ENCODE results near the gene TFDP1.

Gene TFDP1

DNA sequence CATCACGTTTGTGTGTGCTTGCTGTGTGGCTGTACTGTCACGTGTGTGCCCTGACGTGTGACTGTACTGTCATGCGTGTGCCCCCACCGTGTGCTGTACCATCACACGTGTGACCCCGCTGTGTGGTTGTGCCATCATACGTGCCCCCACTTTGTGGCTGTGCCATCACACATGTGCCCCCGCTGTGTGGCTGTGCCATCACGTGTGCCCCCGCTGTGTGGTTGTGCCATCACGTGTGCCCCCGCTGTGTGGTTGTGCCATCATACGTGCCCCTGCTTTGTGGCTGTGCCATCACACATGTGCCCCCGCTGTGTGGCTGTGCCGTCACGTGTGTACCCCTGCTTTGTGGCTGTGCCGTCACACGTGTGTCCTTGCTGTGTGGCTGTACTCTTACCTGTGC lies 25.7 kb downstream of the TFDP1 start:
- Histone ChIP-seq H3K27me3 (ENCODE audit: low read length) (no peaks in the 10 kb centered on the region), H3K9ac (ENCODE audit: low read length) (no peak overlapping the region), H3K4me3 (ENCODE audit: insufficient read depth, low read length, poor library complexity, severe bottlenecking) (no peak overlapping the region), H4K20me1 (ENCODE audit: low read depth, low read length) (peaks cover 20% of the 10 kb centered on the region), H3K9me3 (ENCODE audit: insufficient read depth, low read length) (no peaks in the 10 kb centered on the region), H3K27ac (ENCODE audit: low read depth, low read length) (no peak overlapping the region), H2AFZ (ENCODE audit: low read depth, low read length, severe bottlenecking) (no peak overlapping the region), H3K4me2 (ENCODE audit: low read depth, low read length, poor library complexity, severe bottlenecking) (no peak overlapping the region), H3F3A (ENCODE audit: insufficient read depth) (no peaks in the 10 kb centered on the region), H3K79me2 (ENCODE audit: insufficient read depth, low read length) (peaks cover 100% of the 10 kb centered on the region), H3K9me2 (replicated peaks; ENCODE audit: insufficient read depth, low read length) (no peaks in the 10 kb centered on the region), H3K36me3 (ENCODE audit: low read length) (peaks cover 7% of the 10 kb centered on the region)
- TF ChIP-seq EZH2phosphoT487 (conservative IDR thresholded peaks at IDR 0.05; ENCODE audit: low read length) (no peak), CTCF (IDR thresholded peaks at IDR 0.05; ENCODE audit: insufficient read depth, low read length, poor library complexity, severe bottlenecking) (no peak)

GRCh38 chr13:113611996-113612395 lies 27.4 kb downstream of the TFDP1 start:
- Histone ChIP-seq H3K27me3 (ENCODE audit: low read length) (no peaks in the 10 kb centered on the region), H3K4me2 (ENCODE audit: low read depth, low read length, poor library complexity, severe bottlenecking) (no peak overlapping the region), H3K9ac (ENCODE audit: low read length) (no peak overlapping the region), H3K27ac (ENCODE audit: low read depth, low read length) (no peak overlapping the region), H2AFZ (ENCODE audit: low read depth, low read length, severe bottlenecking) (no peak overlapping the region), H3F3A (ENCODE audit: insufficient read depth) (no peaks in the 10 kb centered on the region), H3K36me3 (ENCODE audit: low read length) (peaks cover 11% of the 10 kb centered on the region), H3K9me3 (ENCODE audit: insufficient read depth, low read length) (no peaks in the 10 kb centered on the region), H3K4me3 (ENCODE audit: insufficient read depth, low read length, poor library complexity, severe bottlenecking) (no peak overlapping the region), H3K79me2 (ENCODE audit: insufficient read depth, low read length) (peaks cover 100% of the 10 kb centered on the region), H4K20me1 (ENCODE audit: low read depth, low read length) (peaks cover 23% of the 10 kb centered on the region), H3K9me2 (replicated peaks; ENCODE audit: insufficient read depth, low read length) (no peaks in the 10 kb centered on the region)
- TF ChIP-seq CTCF (IDR thresholded peaks at IDR 0.05; ENCODE audit: insufficient read depth, low read length, poor library complexity, severe bottlenecking) (no peak), EZH2phosphoT487 (conservative IDR thresholded peaks at IDR 0.05; ENCODE audit: low read length) (no peak)

DNA sequence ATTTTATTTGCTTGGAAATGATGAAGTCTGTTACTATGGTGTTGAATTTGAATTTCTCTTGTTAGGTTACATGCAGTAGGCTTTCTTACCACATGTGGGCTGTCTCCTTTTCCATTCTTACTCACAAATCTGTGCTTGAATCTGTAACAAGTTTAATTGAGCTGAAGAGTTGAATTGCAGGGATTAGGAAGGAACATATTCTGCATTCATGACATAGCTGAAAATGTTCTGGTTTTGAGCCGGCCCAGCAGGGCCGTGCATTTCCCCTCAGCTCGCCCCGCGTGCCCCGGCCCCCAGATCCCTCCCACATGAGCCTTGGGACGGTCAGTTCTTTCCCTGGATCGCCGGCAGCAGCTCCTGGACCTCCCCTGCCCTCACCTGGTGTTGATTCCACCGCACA lies 28.1 kb downstream of the TFDP1 start:
- Histone ChIP-seq H3K79me2 (ENCODE audit: insufficient read depth, low read length) (peaks cover 100% of the 10 kb centered on the region), H3K9ac (ENCODE audit: low read length) (no peak overlapping the region), H3F3A (ENCODE audit: insufficient read depth) (no peaks in the 10 kb centered on the region), H3K36me3 (ENCODE audit: low read length) (peaks cover 12% of the 10 kb centered on the region), H3K9me2 (replicated peaks; ENCODE audit: insufficient read depth, low read length) (no peaks in the 10 kb centered on the region), H3K9me3 (ENCODE audit: insufficient read depth, low read length) (no peaks in the 10 kb centered on the region), H4K20me1 (ENCODE audit: low read depth, low read length) (peaks cover 23% of the 10 kb centered on the region), H3K4me2 (ENCODE audit: low read depth, low read length, poor library complexity, severe bottlenecking) (no peak overlapping the region), H3K4me3 (ENCODE audit: insufficient read depth, low read length, poor library complexity, severe bottlenecking) (no peak overlapping the region), H3K27ac (ENCODE audit: low read depth, low read length) (no peak overlapping the region), H2AFZ (ENCODE audit: low read depth, low read length, severe bottlenecking) (no peak overlapping the region), H3K27me3 (ENCODE audit: low read length) (no peaks in the 10 kb centered on the region)
- TF ChIP-seq CTCF (IDR thresholded peaks at IDR 0.05; ENCODE audit: insufficient read depth, low read length, poor library complexity, severe bottlenecking) = no peak
- TF ChIP-seq EZH2phosphoT487 (conservative IDR thresholded peaks at IDR 0.05; ENCODE audit: low read length) = no peak
